ENCODE data around the gene IL4R. TPM values are rescaled to one million over a fixed set of nuclear protein-coding genes. Genes with fewer than 3 reads are reported as not detected.
"Not testable (repeated sequence)": the region's sequence is repeated elsewhere in the genome, so short reads cannot be mapped to it uniquely, and the experiment has no call there.

IL4R gene
- total RNA-seq, 2 donors from 2014 or later = 313 to 348 TPM

GRCh38 chr16:27274424-27274874 lies 39.3 kb upstream of the IL4R start:
- Mint-ChIP-seq H3K4me1 (ENCODE audit: low read depth) (peaks cover 78% of the 10 kb centered on the region), H3K4me3 (peak overlapping the region; percentile 72 to 85), H3K36me3 (ENCODE audit: insufficient read depth in 2 of 2) (peaks cover 7 to 12% of the 10 kb centered on the region in 2 donors), H3K27ac (peak overlapping the region; percentile 97)
- H3K27me3 Mint-ChIP-seq (ENCODE audit: low read depth); DNase-seq; H3K9me3 Mint-ChIP-seq; ATAC-seq (replicated peaks in 1 of 2): not testable (repeated sequence)

- ATAC-seq (replicated peaks in 1 of 2) = no peak
- Mint-ChIP-seq H3K27me3 (ENCODE audit: low read depth) (no peaks in the 10 kb centered on the region), H3K9me3 (peaks cover 2% of the 10 kb centered on the region in 2 donors), H3K4me1 (ENCODE audit: low read depth) (peaks cover 68% of the 10 kb centered on the region), H3K27ac (no peak overlapping the region), H3K4me3 (peak overlapping the region; percentile 4 to 53), H3K36me3 (ENCODE audit: insufficient read depth in 2 of 2) (peaks cover 3 to 10% of the 10 kb centered on the region in 2 donors)
- no peak for DNase-seq
Measured at GRCh38 chr16:27275394-27275793, 38.4 kb upstream of the IL4R start.

GRCh38 chr16:27281243-27281642 lies 32.5 kb upstream of the IL4R start:
- ATAC-seq (replicated peaks in 1 of 2) = peak; percentile 17 to 28
- H3K36me3 Mint-ChIP-seq (ENCODE audit: insufficient read depth in 2 of 2) = peaks cover 2 to 8% of the 10 kb centered on the region in 2 donors
- peaks cover 67% of the 10 kb centered on the region for H3K4me1 Mint-ChIP-seq (ENCODE audit: low read depth)
- H3K9me3 Mint-ChIP-seq = no peaks in the 10 kb centered on the region
- peak overlapping the region; percentile 78 to 81 for H3K4me3 Mint-ChIP-seq
- no peaks in the 10 kb centered on the region for H3K27me3 Mint-ChIP-seq (ENCODE audit: low read depth)
- peak overlapping the region; percentile 54 for H3K27ac Mint-ChIP-seq
- DNase-seq = no peak

- Mint-ChIP-seq H3K4me3 (peak overlapping the region; percentile 55 to 70), H3K36me3 (ENCODE audit: insufficient read depth in 2 of 2) (peaks cover 8 to 19% of the 10 kb centered on the region in 2 donors), H3K27ac (peak overlapping the region; percentile 77), H3K9me3 (no peaks in the 10 kb centered on the region), H3K4me1 (ENCODE audit: low read depth) (peaks cover 85% of the 10 kb centered on the region), H3K27me3 (ENCODE audit: low read depth) (no peaks in the 10 kb centered on the region)
- DNase-seq (peak in 1 of 2 donors; percentile 32), ATAC-seq (replicated peaks in 1 of 2) (peak; percentile 41 to 45)
Measured at GRCh38 chr16:27284865-27285675, 28.7 kb upstream of the IL4R start.

GRCh38 chr16:27285676-27286196 lies 28.0 kb upstream of the IL4R start:
- ATAC-seq (replicated peaks in 1 of 2) (peak; percentile 46 to 67), DNase-seq (peak in 1 of 2 donors; percentile 57)
- no peaks in the 10 kb centered on the region for H3K27me3 Mint-ChIP-seq (ENCODE audit: low read depth)
- H3K9me3 Mint-ChIP-seq = no peaks in the 10 kb centered on the region
- peak overlapping the region; percentile 55 to 70 for H3K4me3 Mint-ChIP-seq
- H3K27ac Mint-ChIP-seq = peak overlapping the region; percentile 77
- H3K4me1 Mint-ChIP-seq (ENCODE audit: low read depth) = peaks cover 91% of the 10 kb centered on the region
- H3K36me3 Mint-ChIP-seq (ENCODE audit: insufficient read depth in 2 of 2) = peaks cover 8 to 19% of the 10 kb centered on the region in 2 donors

GRCh38 chr16:27286451-27286850 lies 27.3 kb upstream of the IL4R start:
- H3K27ac Mint-ChIP-seq = no peak overlapping the region
- no peak for ATAC-seq (replicated peaks in 1 of 2)
- no peaks in the 10 kb centered on the region for H3K9me3 Mint-ChIP-seq
- H3K27me3 Mint-ChIP-seq (ENCODE audit: low read depth) = no peaks in the 10 kb centered on the region
- no peak for DNase-seq
- H3K4me1 Mint-ChIP-seq (ENCODE audit: low read depth) = peaks cover 90% of the 10 kb centered on the region
- H3K36me3 Mint-ChIP-seq (ENCODE audit: insufficient read depth in 2 of 2) = peaks cover 8 to 19% of the 10 kb centered on the region in 2 donors
- peak overlapping the region in 1 of 2 donors; percentile 70 for H3K4me3 Mint-ChIP-seq

- no peak overlapping the region for H3K27ac Mint-ChIP-seq
- no peaks in the 10 kb centered on the region for H3K9me3 Mint-ChIP-seq
- no peak overlapping the region for H3K4me3 Mint-ChIP-seq
- no peak for ATAC-seq (replicated peaks in 1 of 2)
- DNase-seq = no peak
- H3K36me3 Mint-ChIP-seq (ENCODE audit: insufficient read depth in 2 of 2) = peaks cover 8 to 19% of the 10 kb centered on the region in 2 donors
- H3K27me3 Mint-ChIP-seq (ENCODE audit: low read depth) = no peaks in the 10 kb centered on the region
- peaks cover 90% of the 10 kb centered on the region for H3K4me1 Mint-ChIP-seq (ENCODE audit: low read depth)
Measured at GRCh38 chr16:27287051-27287811, 26.5 kb upstream of the IL4R start.

GRCh38 chr16:27287887-27288286 lies 25.9 kb upstream of the IL4R start:
- no peak overlapping the region for H3K27ac Mint-ChIP-seq
- H3K4me3 Mint-ChIP-seq = no peak overlapping the region
- H3K4me1 Mint-ChIP-seq (ENCODE audit: low read depth) = peaks cover 86% of the 10 kb centered on the region
- ATAC-seq (replicated peaks in 1 of 2) (no peak), DNase-seq (no peak)
- H3K27me3 Mint-ChIP-seq (ENCODE audit: low read depth) = no peaks in the 10 kb centered on the region
- no peaks in the 10 kb centered on the region for H3K9me3 Mint-ChIP-seq
- H3K36me3 Mint-ChIP-seq (ENCODE audit: insufficient read depth in 2 of 2) = peaks cover 8 to 16% of the 10 kb centered on the region in 2 donors

GRCh38 chr16:27288313-27288712 lies 25.5 kb upstream of the IL4R start:
- H3K27me3 Mint-ChIP-seq (ENCODE audit: low read depth); H3K4me3 Mint-ChIP-seq; DNase-seq; H3K9me3 Mint-ChIP-seq; H3K27ac Mint-ChIP-seq; ATAC-seq (replicated peaks in 1 of 2): not testable (repeated sequence)
- Mint-ChIP-seq H3K4me1 (ENCODE audit: low read depth) (peaks cover 85% of the 10 kb centered on the region), H3K36me3 (ENCODE audit: insufficient read depth in 2 of 2) (peaks cover 8 to 16% of the 10 kb centered on the region in 2 donors)

GRCh38 chr16:27289669-27290068 lies 24.1 kb upstream of the IL4R start:
- Mint-ChIP-seq H3K9me3 (no peaks in the 10 kb centered on the region), H3K27me3 (ENCODE audit: low read depth) (no peaks in the 10 kb centered on the region), H3K4me1 (ENCODE audit: low read depth) (peaks cover 72% of the 10 kb centered on the region), H3K36me3 (ENCODE audit: insufficient read depth in 2 of 2) (peaks cover 5 to 14% of the 10 kb centered on the region in 2 donors), H3K27ac (peak overlapping the region; percentile 91), H3K4me3 (peak overlapping the region; percentile 44 to 60)
- ATAC-seq (replicated peaks in 1 of 2) (peak; percentile 51 to 62), DNase-seq (no peak)

- ATAC-seq (replicated peaks in 1 of 2) (no peak), DNase-seq (no peak)
- Mint-ChIP-seq H3K4me1 (ENCODE audit: low read depth) (peaks cover 68% of the 10 kb centered on the region), H3K4me3 (peak overlapping the region in 1 of 2 donors; percentile 60), H3K9me3 (no peaks in the 10 kb centered on the region), H3K27ac (peak overlapping the region; percentile 91), H3K27me3 (ENCODE audit: low read depth) (no peaks in the 10 kb centered on the region), H3K36me3 (ENCODE audit: insufficient read depth in 2 of 2) (peaks cover 5 to 14% of the 10 kb centered on the region in 2 donors)
Measured at GRCh38 chr16:27290562-27290961, 23.2 kb upstream of the IL4R start.

- Mint-ChIP-seq H3K4me3 (no peak overlapping the region), H3K27me3 (ENCODE audit: low read depth) (no peaks in the 10 kb centered on the region), H3K4me1 (ENCODE audit: low read depth) (peaks cover 68% of the 10 kb centered on the region), H3K27ac (no peak overlapping the region), H3K9me3 (no peaks in the 10 kb centered on the region), H3K36me3 (ENCODE audit: insufficient read depth in 2 of 2) (peaks cover 5 to 12% of the 10 kb centered on the region in 2 donors)
- ATAC-seq (replicated peaks in 1 of 2) (no peak), DNase-seq (no peak)
Measured at GRCh38 chr16:27291106-27291505, 22.7 kb upstream of the IL4R start.

- no peak overlapping the region for H3K4me3 Mint-ChIP-seq
Measured at GRCh38 chr16:27291722-27292240, 22.0 kb upstream of the IL4R start.

More at GRCh38 chr16:27291722-27292240, 22.0 kb upstream of the IL4R start:
- Mint-ChIP-seq H3K27me3 (ENCODE audit: low read depth) (no peaks in the 10 kb centered on the region), H3K27ac (no peak overlapping the region), H3K9me3 (no peaks in the 10 kb centered on the region), H3K4me1 (ENCODE audit: low read depth) (peaks cover 70% of the 10 kb centered on the region), H3K36me3 (ENCODE audit: insufficient read depth in 2 of 2) (peaks cover 5 to 8% of the 10 kb centered on the region in 2 donors)
- ATAC-seq (replicated peaks in 1 of 2) (no peak), DNase-seq (no peak)
